K562 (cell line): ENCODE measurements around the gene C6orf62. TPM values are rescaled to one million over a fixed set of nuclear protein-coding genes. Genes with fewer than 3 reads are reported as not detected.

ENCODE experiments used
- ARNT ChIP-seq, 2 experiments: fragments of 450-650 bp; IDR thresholded peaks; 2 replicates each; pipeline ENCODE4 v1.6.1; 2016; ENCODE audit warnings: mild to moderate bottlenecking in 1 of 2
- GABPB1 ChIP-seq: sonication (generic); formaldehyde crosslinking; IDR thresholded peaks from 2 replicates; pipeline ENCODE4 v1.8.0; 2022; ENCODE audit warnings: mild to moderate bottlenecking, missing genetic modification reagents
- MAFF ChIP-seq: IDR thresholded peaks from 2 replicates; pipeline ENCODE4 v1.6.1; 2012; ENCODE audit warnings: low read length, improper control_type of control experiment
- MGA ChIP-seq: fragments of 450-650 bp; IDR thresholded peaks from 2 replicates; pipeline ENCODE4 v1.6.1; 2016; ENCODE audit warnings: mild to moderate bottlenecking, moderate library complexity
- NFE2 ChIP-seq: IDR thresholded peaks from 2 replicates; pipeline ENCODE4 v1.6.1; 2014; ENCODE audit warnings: antibody characterized with exemption, low read depth
- NFIX ChIP-seq: fragments of 250-450 bp; sonication (Bioruptor Pico); IDR thresholded peaks from 2 replicates; pipeline ENCODE4 v1.4.0; 2020; ENCODE audit warnings: low read depth, mild to moderate bottlenecking, moderate library complexity
- PATZ1 ChIP-seq: fragments of 250-450 bp; sonication (Bioruptor Pico); IDR thresholded peaks from 2 replicates; pipeline ENCODE4 v1.5.0; 2020; ENCODE audit warnings: mild to moderate bottlenecking, borderline replicate concordance
- TBL1XR1 ChIP-seq, 2 experiments: IDR thresholded peaks; 2 replicates each; pipeline ENCODE4 v1.6.1; 2012; ENCODE audit warnings: improper control_type of control experiment in 2 of 2, low read length in 2 of 2, mild to moderate bottlenecking in 1 of 2
- ZBTB7A ChIP-seq: IDR thresholded peaks from 2 replicates; pipeline ENCODE4 v1.6.1; 2011; ENCODE audit warnings: low read depth, mild to moderate bottlenecking, low read length, moderate library complexity, borderline replicate concordance; ENCODE audit not compliant: control insufficient read depth
- ZNF184 ChIP-seq: sonication (generic); formaldehyde crosslinking; IDR thresholded peaks from 2 replicates; pipeline ENCODE4 v1.5.0; 2020; ENCODE audit warnings: missing genetic modification reagents
- polyA plus RNA-seq, 8 experiments: library from polyadenylated mRNA; depleted of rRNA in 4 of 8; stranded (reverse) in 5 of 8; unstranded in 3 of 8; fragments of >200 nt; fragmentation: Nextera tagmentation in 2 of 8; fragmentation: Illumina TruSeq in 1 of 8; extraction: Ambion mirVana in 2 of 8; extraction: Trizol in 1 of 8; gene quantifications; 2 replicates each; pipeline versions ENCODE4 v1.2.1 to v1.2.3, GENCODE V29; 2011 to 2014; ENCODE audit warnings: inconsistent platforms in 1 of 8, missing spikeins in 1 of 8
- total RNA-seq, 7 experiments: library from RNA; depleted of rRNA in 6 of 7; stranded (reverse); fragments of >200 nt in 6 of 7; fragmentation: Illumina TruSeq in 2 of 7; extraction: Trizol in 2 of 7; gene quantifications; 2 replicates each; pipeline versions ENCODE4 v1.2.1 to v1.2.3, GENCODE V29; 2011 to 2021; ENCODE audit warnings: low replicate concordance in 1 of 7
- TF ChIP-seq, protein P1 (sequence below), 3 experiments: fragments of 200-800 bp in 1 of 3; sonication (Bioruptor generic) in 1 of 3; sonication (generic) in 1 of 3; formaldehyde crosslinking in 1 of 3; IDR thresholded peaks; 2 replicates each; pipeline versions ENCODE4 v1.6.1 to v1.8.0; 2016 to 2022; ENCODE audit warnings: mild to moderate bottlenecking in 2 of 3, missing compliant biosample characterization in 2 of 3, missing genetic modification characterization in 2 of 3, missing genetic modification reagents in 1 of 3

C6orf62 gene
- total and polyA plus RNA-seq, 9 of the 15 experiments (the other 6 are each of a cell fraction or from before 2014, with no cell fraction given) = 48.5 to 579 (median 111) TPM

DNA sequence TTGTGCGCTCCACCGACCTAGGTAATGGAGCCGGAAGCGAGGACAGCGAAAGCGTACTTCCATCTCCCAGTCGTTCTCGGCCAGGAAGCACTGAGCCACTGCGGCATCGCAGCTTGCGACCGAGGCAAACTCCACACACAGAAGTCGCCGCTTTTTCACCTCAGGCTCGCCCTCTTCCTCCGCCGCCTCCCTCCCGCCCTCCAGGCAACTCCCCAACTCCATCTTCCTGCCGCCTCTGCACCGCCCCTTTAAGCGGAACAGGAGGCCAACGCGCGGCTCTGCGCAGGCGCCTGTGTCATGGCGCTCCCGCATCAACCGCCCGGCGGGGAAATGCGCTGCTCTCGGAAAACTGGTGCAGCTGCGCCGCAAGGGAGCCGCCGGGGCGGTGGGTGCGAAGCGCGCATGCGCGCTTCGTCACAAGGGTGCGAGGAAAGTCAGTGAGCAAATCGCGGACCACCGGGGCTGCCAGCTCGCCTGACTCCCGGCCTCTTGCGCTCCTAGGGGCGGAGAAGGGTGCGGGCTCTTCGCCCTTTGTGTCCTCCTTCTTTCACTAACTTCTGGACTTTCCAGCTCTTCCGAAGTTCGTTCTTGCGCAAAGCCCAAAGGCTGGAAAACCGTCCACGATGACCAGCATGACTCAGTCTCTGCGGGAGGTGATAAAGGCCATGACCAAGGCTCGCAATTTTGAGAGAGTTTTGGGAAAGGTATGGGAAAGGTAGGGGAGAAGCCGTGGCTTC, 52.1 kb downstream of the C6orf62 start, which contains the start of the genes ACOT13 and TDP2 (continued):
- TF ChIP-seq MGA (peak; percentile 74), PATZ1 (CRISPR knock-in tag) (no peak), TBL1XR1 (IDR thresholded peaks at IDR 0.05; ENCODE audit: low read length in 2 of 2) (no peak; a peak in 1 of 4 replicates), ZNF184 (CRISPR knock-in tag) (no peak), GABPB1 (CRISPR knock-in tag) (peak; percentile 95), MAFF (peak; percentile 32; the same call in 1 of the 2 replicates), NFIX (CRISPR knock-in tag) (no peak), ZBTB7A (peak; percentile 81; the same call in 1 of the 2 replicates), NFE2 (peak; percentile 58), ARNT (IDR thresholded peaks at IDR 0.05) (peak in 1 of 2 experiments; percentile 47; a peak in 1 of 4 replicates)
- TF ChIP-seq, protein P1, sequence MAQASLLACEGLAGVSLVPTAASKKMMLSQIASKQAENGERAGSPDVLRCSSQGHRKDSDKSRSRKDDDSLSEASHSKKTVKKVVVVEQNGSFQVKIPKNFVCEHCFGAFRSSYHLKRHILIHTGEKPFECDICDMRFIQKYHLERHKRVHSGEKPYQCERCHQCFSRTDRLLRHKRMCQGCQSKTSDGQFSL (CRISPR knock-in tag; IDR thresholded peaks at IDR 0.05) = no peak
- TF ChIP-seq, protein P1 (tag; IDR thresholded peaks at IDR 0.05) = no peak
